H9 (cell line): Measurements from ENCODE around the gene GPR137. TPM values are rescaled to one million over a fixed set of nuclear protein-coding genes. Genes with fewer than 3 reads are reported as not detected.

ENCODE experiments used
- DNase-seq: peaks from one replicate; pipeline ENCODE4 v3.0.0-alpha.2; 2017
- H2AFZ ChIP-seq: one replicate; pipeline ENCODE4 v1.6.1; 2013; ENCODE audit warnings: mild to moderate bottlenecking, low read length, control low read depth, moderate library complexity
- H2AK5ac ChIP-seq: 2 replicates; pipeline ENCODE4 v1.6.1; 2013; ENCODE audit warnings: low read length, control low read depth, mixed read lengths; ENCODE audit not compliant: insufficient read length
- H2BK120ac ChIP-seq: one replicate; pipeline ENCODE4 v1.6.1; 2013; ENCODE audit warnings: low read depth, mild to moderate bottlenecking, low read length, control low read depth, inconsistent platforms; ENCODE audit not compliant: poor library complexity, severe bottlenecking
- H2BK12ac ChIP-seq: 2 replicates; pipeline ENCODE4 v1.6.1; 2013; ENCODE audit warnings: low read length, control low read depth, mixed read lengths, low read depth; ENCODE audit not compliant: insufficient read length
- H2BK15ac ChIP-seq: 2 replicates; pipeline ENCODE4 v1.6.1; 2013; ENCODE audit warnings: low read depth, low read length, control low read depth
- H2BK20ac ChIP-seq: one replicate; pipeline ENCODE4 v1.6.1; 2013; ENCODE audit warnings: low read depth, mild to moderate bottlenecking, low read length, control low read depth, inconsistent platforms; ENCODE audit not compliant: poor library complexity, severe bottlenecking
- H2BK5ac ChIP-seq: 2 replicates; pipeline ENCODE4 v1.6.1; 2013; ENCODE audit warnings: low read length, control low read depth, mixed read lengths; ENCODE audit not compliant: insufficient read length
- H3K14ac ChIP-seq: 2 replicates; pipeline ENCODE4 v1.6.1; 2013; ENCODE audit warnings: low read length, control low read depth; ENCODE audit not compliant: insufficient read depth
- H3K18ac ChIP-seq: 2 replicates; pipeline ENCODE4 v1.6.1; 2013; ENCODE audit warnings: low read depth, mild to moderate bottlenecking, mixed read lengths, low read length, control low read depth; ENCODE audit not compliant: insufficient read length
- H3K23ac ChIP-seq: 2 replicates; pipeline ENCODE4 v1.6.1; 2013; ENCODE audit warnings: low read length, control low read depth, mixed read lengths, low read depth; ENCODE audit not compliant: insufficient read length
- H3K23me2 ChIP-seq: 2 replicates; pipeline ENCODE4 v1.6.1; 2013; ENCODE audit warnings: low read depth, mild to moderate bottlenecking, mixed read lengths, low read length, control low read depth; ENCODE audit not compliant: insufficient read length, poor library complexity, severe bottlenecking
- H3K27ac ChIP-seq: 2 replicates; pipeline ENCODE4 v1.5.1; 2013; ENCODE audit warnings: low read length, control low read depth, mixed read lengths, low read depth; ENCODE audit not compliant: insufficient read length
- H3K27me3 ChIP-seq: 2 replicates; pipeline ENCODE4 v1.6.1; 2013; ENCODE audit warnings: low read length, control low read depth, inconsistent platforms; ENCODE audit not compliant: insufficient read depth
- H3K4ac ChIP-seq: 2 replicates; pipeline ENCODE4 v1.6.1; 2013; ENCODE audit warnings: low read depth, mild to moderate bottlenecking, control low read depth, inconsistent platforms, low read length, moderate library complexity
- H3K4me1 ChIP-seq: 2 replicates; pipeline ENCODE4 v1.6.1; 2013; ENCODE audit warnings: low read length, control low read depth, inconsistent platforms; ENCODE audit not compliant: insufficient read depth
- H3K4me2 ChIP-seq: 2 replicates; pipeline ENCODE4 v1.6.1; 2013; ENCODE audit warnings: low read length, control low read depth, mixed read lengths; ENCODE audit not compliant: insufficient read length, insufficient read depth
- H3K56ac ChIP-seq: 2 replicates; pipeline ENCODE4 v1.6.1; 2013; ENCODE audit warnings: low read depth, mild to moderate bottlenecking, mixed read lengths, low read length, control low read depth; ENCODE audit not compliant: insufficient read length
- H3K79me1 ChIP-seq: 2 replicates; pipeline ENCODE4 v1.6.1; 2013; ENCODE audit warnings: low read depth, mild to moderate bottlenecking, moderate library complexity, low read length, control low read depth, inconsistent platforms; ENCODE audit not compliant: insufficient read depth, poor library complexity, severe bottlenecking
- H3K79me2 ChIP-seq: 2 replicates; pipeline ENCODE4 v1.6.1; 2013; ENCODE audit warnings: low read length, control low read depth, inconsistent platforms; ENCODE audit not compliant: insufficient read depth
- H3K9ac ChIP-seq: 2 replicates; pipeline ENCODE4 v1.6.1; 2013; ENCODE audit warnings: low read length, control low read depth, mixed read lengths; ENCODE audit not compliant: insufficient read length; ENCODE audit errors: extremely low read depth
- H3K9me3 ChIP-seq: one replicate; pipeline ENCODE4 v1.6.1; 2013; ENCODE audit warnings: low read depth, low read length, inconsistent platforms; ENCODE audit not compliant: control insufficient read depth
- H3T11ph ChIP-seq: one replicate; pipeline ENCODE4 v1.6.1; 2013; ENCODE audit warnings: mild to moderate bottlenecking, low read length, control low read depth, inconsistent platforms
- H4K20me1 ChIP-seq: one replicate; pipeline ENCODE4 v1.6.1; 2013; ENCODE audit not compliant: control insufficient read depth, insufficient read length, insufficient read depth
- H4K5ac ChIP-seq: 2 replicates; pipeline ENCODE4 v1.6.1; 2013; ENCODE audit warnings: low read depth, mild to moderate bottlenecking, mixed read lengths, low read length, control low read depth; ENCODE audit not compliant: insufficient read length
- H4K8ac ChIP-seq: replicated peaks from 2 replicates; pipeline ENCODE4 v1.6.1; 2013; ENCODE audit warnings: low read length, control low read depth, mixed read lengths, low read depth; ENCODE audit not compliant: insufficient read length
- H4K91ac ChIP-seq: 2 replicates; pipeline ENCODE4 v1.6.1; 2013; ENCODE audit warnings: low read depth, mild to moderate bottlenecking, moderate library complexity, mixed read lengths, low read length, control low read depth; ENCODE audit not compliant: insufficient read length
- H3K27ac Mint-ChIP-seq, 3 experiments: 2 replicates in 2 of 3; 3 replicates in 1 of 3; pipeline ENCODE4 v1.8.0; 2020 to 2021; ENCODE audit warnings: mixed read lengths in 3 of 3, mild to moderate bottlenecking in 1 of 3, moderate library complexity in 1 of 3
- H3K27me3 Mint-ChIP-seq: 2 replicates; pipeline ENCODE4 v1.8.0; 2021; ENCODE audit warnings: low read depth, mild to moderate bottlenecking, moderate library complexity, mixed read lengths
- H3K36me3 Mint-ChIP-seq, 3 experiments: 2 replicates in 2 of 3; 3 replicates in 1 of 3; pipeline ENCODE4 v1.8.0; 2020 to 2021; ENCODE audit warnings: low read depth in 3 of 3, mixed read lengths in 3 of 3; ENCODE audit not compliant: insufficient read depth in 1 of 3
- H3K4me1 Mint-ChIP-seq, 2 experiments: 2 replicates each; pipeline ENCODE4 v1.8.0; 2020; ENCODE audit warnings: mixed read lengths in 2 of 2
- H3K4me3 Mint-ChIP-seq, 2 experiments: 2 replicates in 1 of 2; 3 replicates in 1 of 2; pipeline ENCODE4 v1.8.0; 2020 to 2021; ENCODE audit warnings: mild to moderate bottlenecking in 2 of 2, mixed read lengths in 2 of 2, moderate library complexity in 1 of 2
- H3K9me3 Mint-ChIP-seq, 2 experiments: 2 replicates in 1 of 2; 3 replicates in 1 of 2; pipeline ENCODE4 v1.8.0; 2020; ENCODE audit warnings: mild to moderate bottlenecking in 2 of 2, mixed read lengths in 2 of 2, moderate library complexity in 1 of 2
- CTCF ChIP-seq: fragments of 200-600 bp; sonication (generic); conservative IDR thresholded peaks from 3 replicates; pipeline ENCODE4 v1.8.0; 2021; ENCODE audit warnings: antibody characterized with exemption, mild to moderate bottlenecking
- WGBS: extraction: QIAGEN DNeasy Blood & Tissue Kit; methylation state at CpG from one replicate; pipeline ENCODE4 v1.1.7; 2013; ENCODE audit warnings: missing lambda C conversion rate, low lambda C conversion rate, mixed read lengths; ENCODE audit not compliant: insufficient read length; ENCODE audit errors: extremely low coverage; 5-methylcytosine and 5-hydroxymethylcytosine counted together
- total RNA-seq: library from RNA; stranded (reverse); gene quantifications from 2 replicates; pipeline ENCODE4 v1.2.1, GENCODE V29; 2021

Gene GPR137
- total RNA-seq, 1 experiment from 2014 or later = 39.6 TPM

GRCh38 chr11:64317961-64318765, 32.5 kb downstream of the GPR137 start, which contains the start of gene PRDX5:
Gene PRDX5, plus strand, starts transcription at chr11:64318121. Its CDS starts 95 bp downstream, at chr11:64318216.
- Histone ChIP-seq H3K14ac (peak within 1 kb of the TSS; percentile 77), H3K9me3 (no peaks in the 10 kb centered on the region), H3K27ac (peak within 1 kb of the TSS; percentile 79), H3K4me2 (peak within 1 kb of the TSS; percentile 65), H3K4me1 (no peaks in the 10 kb centered on the region), H4K5ac (no peak within 1 kb of the TSS), H3K23ac (no peak within 1 kb of the TSS), H2BK5ac (no peak within 1 kb of the TSS), H3T11ph (no peak within 1 kb of the TSS), H2BK120ac (no peak within 1 kb of the TSS), H3K4ac (no peak within 1 kb of the TSS), H3K23me2 (peaks cover 3% of the 10 kb centered on the region), H3K79me1 (no peaks in the 10 kb centered on the region), H3K56ac (no peak within 1 kb of the TSS), H2AK5ac (no peak within 1 kb of the TSS), H3K27me3 (no peaks in the 10 kb centered on the region), H4K91ac (no peak within 1 kb of the TSS), H3K79me2 (0 out of 2 replicates have a peak, but pooled peaks cover under 1% of the 10 kb centered on the region), H4K8ac (no peak within 1 kb of the TSS), H2BK12ac (no peak within 1 kb of the TSS), H4K20me1 (peaks cover 2% of the 10 kb centered on the region), H2AFZ (peak within 1 kb of the TSS; percentile 43), H2BK15ac (no peak within 1 kb of the TSS), H3K18ac (peak within 1 kb of the TSS; percentile 76), H3K9ac (peak within 1 kb of the TSS; percentile 73), H2BK20ac (no peak within 1 kb of the TSS)
- Mint-ChIP-seq H3K27me3 (no peaks in the 10 kb centered on the region), H3K36me3 (peaks cover 25 to 45% (median 43%) of the 10 kb centered on the region in 3 experiments; a peak in 6 of 7 replicates), H3K4me1 (peaks cover 17 to 18% of the 10 kb centered on the region in 2 experiments), H3K9me3 (no peaks in the 10 kb centered on the region), H3K4me3 (peak within 1 kb of the TSS; percentile 90 to 93), H3K27ac (peak within 1 kb of the TSS; percentile 99 to 100 (median 99))
- no CpG with 5 or more reads among the region's 61 CpGs for WGBS
- TF ChIP-seq CTCF = peak; percentile 32; the same call in 2 of the 3 replicates
- peak; percentile 94 for DNase-seq
